HG03139 (cell line): ENCODE measurements around the gene SRSF7.
"Not testable (repeated sequence)": the region's sequence is repeated elsewhere in the genome, so short reads cannot be mapped to it uniquely, and the experiment has no call there.

Experiments used
- ATAC-seq: cut with Tn5 transposase; IDR thresholded peaks from one replicate; pipeline ENCODE4 v1.9.1; 2021; ENCODE audit not compliant: unreplicated experiment

Gene SRSF7

DNA sequence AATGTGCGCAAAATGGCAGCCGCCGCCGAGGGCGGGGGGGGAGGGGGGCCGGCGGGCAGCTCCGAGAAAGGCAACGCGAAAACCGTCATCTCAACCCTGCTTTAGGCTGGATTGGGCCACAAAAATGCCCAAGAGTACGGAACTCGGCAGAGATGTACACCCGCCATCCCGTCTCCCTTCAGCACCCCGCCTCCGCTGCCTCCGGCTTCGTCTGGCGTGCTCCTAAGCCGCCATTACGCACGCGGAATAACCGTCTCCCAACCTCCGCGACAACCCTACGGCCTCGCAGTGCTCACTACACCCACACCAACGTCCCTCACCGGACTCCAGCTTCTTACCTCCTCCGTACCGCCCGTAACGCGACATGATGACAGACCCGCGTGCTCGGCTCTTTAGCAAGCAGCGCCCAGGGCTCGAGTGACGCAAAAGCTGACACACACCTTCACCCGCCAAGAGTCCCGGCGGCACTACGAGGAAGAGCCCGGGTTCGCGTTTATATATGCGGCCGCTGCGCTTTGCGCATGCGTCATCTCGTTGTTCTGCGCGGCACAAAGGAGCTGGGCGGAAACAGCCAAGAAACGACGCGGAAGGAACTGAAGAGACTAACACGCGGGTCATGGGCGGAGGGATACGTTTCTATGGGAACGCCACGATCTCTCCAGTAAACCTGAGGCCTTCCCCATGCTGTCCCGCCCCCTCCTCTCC lies at the start of gene SRSF7:
Gene SRSF7 (minus strand): TSS at position 471 of the 705 bp plus-strand sequence. CDS start 105 bp downstream, at position 366.
- ATAC-seq: peak; percentile 72

DNA sequence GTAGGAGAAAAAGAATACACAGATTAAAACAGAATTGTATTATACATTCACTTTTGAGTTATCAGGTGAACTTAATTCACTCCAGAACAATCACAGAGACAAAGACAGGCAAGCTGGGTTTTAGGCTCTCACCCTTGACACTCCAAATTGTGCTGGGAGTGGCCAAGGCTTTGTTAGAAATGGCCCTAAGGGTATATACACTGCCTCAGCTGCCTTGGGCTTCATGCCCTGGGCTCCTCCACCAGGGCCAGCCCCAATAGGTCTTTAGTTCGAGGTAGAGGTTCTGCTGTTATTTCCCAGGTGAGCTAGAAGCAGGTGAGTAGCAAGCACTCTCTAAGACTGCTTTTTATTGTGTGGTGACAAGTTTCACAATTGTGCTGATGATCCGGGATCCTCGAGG lies 46.8 kb upstream of the SRSF7 start:
- no peak for ATAC-seq

DNA sequence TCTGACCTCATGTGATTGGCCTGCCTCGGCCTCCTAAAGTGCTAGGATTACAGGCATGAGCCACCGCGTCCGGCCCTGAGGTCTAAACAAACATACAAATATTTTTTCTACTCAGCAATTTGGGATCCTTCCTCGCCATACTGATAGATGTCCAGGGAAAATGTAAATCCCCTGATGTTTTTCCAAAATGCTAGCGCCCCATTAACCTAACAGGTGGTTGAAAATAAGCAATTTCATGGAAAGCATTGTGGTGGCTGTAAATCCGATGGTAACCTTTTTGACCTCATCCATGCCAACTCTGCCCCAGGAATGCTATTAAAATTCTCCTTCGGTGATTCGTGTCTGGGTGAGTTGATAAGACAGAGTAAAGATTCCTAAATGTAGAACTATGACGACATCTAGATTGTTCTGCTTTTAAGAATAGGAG lies 46.1 kb upstream of the SRSF7 start:
- no peak for ATAC-seq

DNA sequence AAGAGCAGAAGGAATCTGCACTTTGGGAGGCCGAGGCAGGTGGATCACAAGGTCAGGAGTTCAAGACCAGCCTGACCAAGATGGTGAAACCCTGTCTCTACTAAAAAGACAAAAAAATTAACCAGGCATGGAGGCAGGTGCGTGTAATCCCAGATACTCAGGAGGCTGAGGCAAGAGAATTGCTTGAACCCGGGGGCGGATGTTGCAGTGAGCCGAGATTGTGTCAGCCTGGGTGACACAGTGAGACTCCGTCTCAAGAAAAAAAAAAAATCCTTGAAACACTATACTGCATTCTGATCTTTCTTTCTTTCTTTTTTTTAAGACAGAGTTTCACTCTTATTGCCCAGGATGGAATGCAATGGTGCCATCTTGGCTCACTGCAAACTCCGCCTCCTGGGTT lies 43.9 kb upstream of the SRSF7 start:
- not testable (repeated sequence) for ATAC-seq

DNA sequence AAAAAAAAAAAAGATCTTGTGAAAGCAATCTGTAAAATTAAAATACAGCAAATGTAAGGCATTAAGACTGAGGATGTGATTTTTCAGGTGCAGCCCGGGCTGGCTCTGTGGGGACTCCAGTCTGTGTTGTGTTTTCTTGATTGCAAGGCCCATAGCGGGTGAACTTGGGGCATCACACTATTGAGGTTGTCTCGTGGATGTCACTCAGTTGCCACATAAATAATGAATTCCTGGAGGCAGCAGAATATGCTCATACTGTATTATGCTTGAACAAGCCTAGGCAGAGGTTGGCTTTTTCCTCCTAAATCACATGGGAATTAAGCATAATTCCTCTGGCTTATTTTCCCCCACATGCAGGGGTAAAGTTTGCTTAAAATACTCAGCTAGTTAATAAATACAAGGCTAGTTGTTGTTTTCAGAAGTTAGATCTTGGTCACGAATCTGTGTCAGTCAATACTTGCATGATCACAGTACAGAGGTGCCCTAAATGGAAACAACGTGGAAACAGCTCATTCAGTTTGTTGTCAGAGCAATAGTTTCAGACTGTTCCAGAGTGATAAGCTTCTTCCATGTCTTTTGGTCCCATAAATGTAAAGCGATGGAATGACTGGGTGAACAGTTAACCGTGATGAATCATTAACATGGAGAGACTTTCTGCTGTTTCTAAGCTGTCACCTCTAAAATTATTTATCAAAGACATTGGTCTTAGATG lies 43.2 kb upstream of the SRSF7 start:
- ATAC-seq: no peak

DNA sequence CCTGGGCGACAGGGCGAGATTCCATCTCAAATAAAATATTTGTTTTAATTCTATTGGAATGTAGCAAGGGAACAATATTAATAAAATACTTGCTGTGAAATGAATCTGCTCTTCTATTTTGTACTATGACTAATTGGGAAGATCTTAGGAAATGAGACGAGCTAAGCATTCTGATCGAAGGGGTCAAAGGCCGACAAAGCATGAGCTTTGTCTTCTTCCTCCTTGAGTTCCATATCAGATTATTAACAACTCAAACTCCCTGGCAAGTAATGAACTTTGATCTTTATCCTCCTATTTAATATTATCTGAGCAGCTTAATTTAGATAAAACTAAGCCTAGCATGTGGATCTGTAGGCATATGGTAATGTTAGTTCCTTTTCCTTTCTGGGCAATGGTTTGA lies 42.4 kb upstream of the SRSF7 start:
- ATAC-seq: no peak

DNA sequence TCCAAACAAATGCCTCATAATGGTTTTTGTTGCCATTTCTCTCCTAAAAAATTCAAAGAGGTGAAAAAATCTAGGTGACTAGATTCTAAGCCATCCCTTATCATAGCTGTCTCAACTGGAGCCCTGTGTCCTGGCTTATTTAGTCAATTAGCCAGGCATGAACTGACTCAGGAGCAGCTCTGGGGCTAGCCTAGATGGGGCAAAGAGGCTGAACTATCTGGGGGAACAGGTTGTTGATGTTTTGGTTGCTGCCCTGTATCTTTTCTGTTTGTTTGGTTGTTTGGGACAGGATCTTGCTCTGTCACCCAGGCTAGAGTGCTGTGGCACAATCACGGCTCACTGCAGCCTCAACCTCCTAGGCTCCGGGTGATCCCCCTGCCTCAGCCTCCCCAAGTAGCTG lies 41.6 kb upstream of the SRSF7 start:
- no peak for ATAC-seq

DNA sequence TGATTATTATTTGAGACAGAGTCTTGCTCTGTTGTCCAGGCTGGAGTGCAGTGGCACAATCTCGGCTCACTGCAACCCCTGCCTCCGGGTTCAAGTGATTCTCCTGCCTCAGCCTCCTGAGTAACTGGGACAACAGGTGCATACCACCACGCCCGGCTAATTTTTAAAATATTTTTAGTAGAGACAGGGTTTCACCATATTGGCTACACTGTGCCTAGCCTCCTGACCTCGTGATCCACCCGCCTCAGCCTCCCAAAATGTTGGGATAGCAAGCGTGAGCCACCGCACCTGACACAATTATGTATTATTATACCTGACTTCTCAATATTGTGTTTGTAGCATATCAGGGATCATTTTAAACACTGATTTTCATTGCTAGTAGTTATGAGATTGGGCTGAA lies 41.2 kb upstream of the SRSF7 start:
- not testable (repeated sequence) for ATAC-seq

DNA sequence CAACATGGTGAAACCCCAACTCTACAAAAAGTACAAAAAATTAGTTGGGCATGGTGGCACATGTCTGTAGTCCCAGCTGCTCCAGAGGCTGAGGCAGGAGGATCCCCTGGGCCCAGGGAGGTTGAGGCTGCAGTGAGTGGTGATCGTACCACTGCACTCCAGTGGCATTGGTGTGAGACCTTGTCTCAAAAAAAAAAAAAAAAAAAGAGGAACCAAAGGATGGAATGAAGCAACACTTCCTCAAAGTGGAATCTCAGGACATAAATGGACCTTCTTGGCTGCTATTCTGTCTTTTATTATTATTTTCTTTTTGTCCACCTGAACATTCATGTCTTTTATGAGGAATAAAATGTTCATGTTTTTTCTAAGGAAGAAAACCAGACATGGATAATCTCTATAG lies 40.6 kb upstream of the SRSF7 start:
- ATAC-seq: no peak

DNA sequence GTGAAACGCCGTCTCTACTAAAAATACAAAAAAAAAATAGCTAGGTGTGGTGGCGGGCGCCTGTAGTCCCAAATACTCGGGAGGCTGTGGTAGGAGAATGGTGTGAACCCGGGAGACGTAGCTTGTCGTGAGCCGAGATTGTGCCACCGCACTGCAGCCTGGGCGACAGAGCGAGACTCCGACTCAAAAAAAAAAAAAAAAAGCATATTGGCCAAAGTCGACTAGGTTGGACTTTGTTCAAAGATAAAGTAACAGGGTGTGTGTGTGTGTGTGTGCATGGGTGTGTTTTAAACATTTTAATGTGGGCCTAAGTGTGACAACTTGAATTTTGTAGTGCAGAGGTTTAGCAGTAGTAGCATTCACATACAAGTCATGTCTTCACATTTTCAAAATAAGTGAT lies 38.5 kb upstream of the SRSF7 start:
- no peak for ATAC-seq

DNA sequence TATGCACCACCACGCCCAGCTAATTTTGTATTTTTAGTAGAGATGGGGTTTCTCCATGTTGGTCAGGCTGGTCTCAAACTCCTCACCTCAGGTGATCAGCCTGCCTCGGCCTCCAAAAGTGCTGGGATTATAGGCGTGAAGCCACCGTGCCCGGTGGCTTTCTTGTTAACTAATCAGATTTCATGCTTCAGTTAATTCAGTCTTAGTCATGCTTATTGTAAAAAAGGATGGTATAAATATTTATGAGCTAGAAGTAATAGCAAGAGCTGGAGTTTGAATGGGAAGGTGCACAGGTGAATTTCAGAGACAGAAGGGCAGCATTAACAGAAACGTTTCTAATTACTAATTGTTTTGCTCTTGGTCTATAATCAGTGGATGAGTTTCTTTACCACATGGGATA lies 37.1 kb upstream of the SRSF7 start:
- no peak for ATAC-seq

DNA sequence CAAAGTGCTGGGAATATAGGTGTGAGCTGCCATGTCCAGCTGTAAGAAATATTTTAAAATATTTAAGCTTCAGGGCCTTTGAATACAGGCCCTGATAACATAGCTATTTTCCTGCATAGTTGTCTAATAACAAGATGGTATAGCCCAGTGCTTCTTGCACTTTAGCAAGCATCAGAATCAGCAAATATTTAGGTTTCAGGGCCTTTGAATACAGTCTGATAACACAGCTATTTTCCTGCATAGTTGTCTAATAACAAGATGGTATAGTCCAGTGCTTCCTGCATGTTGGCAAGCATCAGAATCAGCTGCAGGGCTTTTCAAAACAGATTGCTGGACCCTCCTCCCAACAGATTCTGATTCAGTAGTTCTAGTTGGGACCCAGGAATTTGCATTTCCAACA lies 32.4 kb upstream of the SRSF7 start:
- ATAC-seq: no peak

DNA sequence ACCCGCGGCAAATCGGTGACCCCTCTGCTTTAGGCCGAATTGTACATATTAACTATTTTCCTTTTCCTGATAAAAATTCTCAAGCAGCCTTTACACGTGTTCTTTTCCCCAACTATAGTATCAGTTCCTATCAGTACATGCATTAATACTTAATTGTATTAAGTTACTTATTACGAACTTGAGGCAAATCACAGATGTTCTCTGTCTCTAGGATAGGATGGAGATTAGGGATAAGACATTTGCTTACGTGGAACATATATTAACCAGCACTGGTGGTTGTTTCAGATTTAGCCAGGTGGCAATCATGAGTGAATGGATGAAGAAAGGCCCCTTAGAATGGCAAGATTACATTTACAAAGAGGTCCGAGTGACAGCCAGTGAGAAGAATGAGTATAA lies 27.5 kb upstream of the SRSF7 start:
- ATAC-seq: no peak

DNA sequence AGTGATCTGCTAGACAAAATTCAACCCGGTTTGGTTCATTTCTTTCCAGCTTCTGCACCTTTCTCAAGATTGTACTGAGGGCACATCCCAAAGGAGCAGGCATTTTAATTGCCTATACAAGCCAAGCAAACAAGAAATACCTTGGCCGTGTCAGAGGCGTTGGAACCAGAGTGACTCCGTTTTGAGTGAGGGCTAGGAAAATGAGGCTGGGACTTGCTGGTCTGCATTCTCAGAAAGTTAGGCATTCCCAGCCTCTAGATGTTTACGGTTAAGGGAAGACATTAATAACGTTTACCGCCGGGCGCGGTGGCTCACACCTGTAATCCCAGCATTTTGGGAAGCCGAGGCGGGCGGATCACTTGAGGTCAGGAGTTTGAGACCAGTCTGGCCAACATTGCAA lies 25.4 kb upstream of the SRSF7 start:
- no peak for ATAC-seq

DNA sequence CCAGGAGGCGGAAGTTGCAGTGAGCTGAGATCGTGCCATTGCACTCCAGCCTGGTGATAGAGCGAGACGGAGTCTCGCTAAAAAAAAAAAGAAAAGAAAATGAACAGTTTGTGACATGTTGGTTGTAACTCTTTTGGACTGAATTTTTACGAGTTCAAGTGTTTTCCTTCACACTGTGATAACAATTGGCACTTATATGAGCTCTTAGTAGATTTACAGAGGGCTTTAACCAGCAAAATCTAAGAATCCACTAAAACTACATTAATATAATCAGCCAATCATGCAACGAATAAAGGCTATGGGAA lies 24.7 kb upstream of the SRSF7 start:
- ATAC-seq: no peak

DNA sequence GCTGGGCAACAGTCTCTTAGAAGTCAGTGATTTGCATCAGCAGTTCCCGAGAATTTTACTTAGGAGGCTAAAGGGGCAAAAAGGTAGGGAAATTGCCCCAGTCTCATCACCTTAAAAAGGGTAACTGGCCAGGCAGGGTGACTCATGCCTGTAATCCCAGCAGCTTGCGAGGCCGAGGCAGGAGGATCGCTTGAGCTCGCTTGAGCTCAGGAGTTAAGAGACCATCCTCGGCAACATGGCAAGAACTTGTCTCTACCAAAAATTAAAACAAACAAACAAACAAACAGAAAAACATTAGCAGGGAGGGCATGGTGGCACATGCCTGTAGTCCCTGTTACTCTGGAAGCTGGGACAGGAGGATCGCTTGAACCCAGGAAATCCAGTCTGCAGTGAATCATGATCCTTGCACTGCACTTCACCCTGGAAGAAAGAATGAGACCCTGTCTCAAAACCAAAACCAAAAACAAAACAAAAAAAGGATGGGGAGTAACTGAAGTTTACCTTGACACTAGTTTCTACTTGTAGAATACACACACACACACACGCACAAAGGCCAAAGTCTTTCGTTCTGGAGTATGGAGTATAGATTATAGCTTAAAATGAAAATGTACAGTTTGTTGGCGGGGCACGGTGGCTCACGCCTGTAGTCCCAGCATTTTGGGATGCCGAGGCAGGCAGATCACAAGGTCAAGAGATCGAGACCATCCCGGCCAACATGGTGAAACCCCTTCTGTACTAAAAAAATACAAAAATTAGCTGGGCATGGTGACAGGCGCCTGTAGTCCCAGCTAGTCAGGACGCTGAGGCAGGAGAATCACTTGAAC lies 24.1 kb upstream of the SRSF7 start:
- ATAC-seq: no peak

DNA sequence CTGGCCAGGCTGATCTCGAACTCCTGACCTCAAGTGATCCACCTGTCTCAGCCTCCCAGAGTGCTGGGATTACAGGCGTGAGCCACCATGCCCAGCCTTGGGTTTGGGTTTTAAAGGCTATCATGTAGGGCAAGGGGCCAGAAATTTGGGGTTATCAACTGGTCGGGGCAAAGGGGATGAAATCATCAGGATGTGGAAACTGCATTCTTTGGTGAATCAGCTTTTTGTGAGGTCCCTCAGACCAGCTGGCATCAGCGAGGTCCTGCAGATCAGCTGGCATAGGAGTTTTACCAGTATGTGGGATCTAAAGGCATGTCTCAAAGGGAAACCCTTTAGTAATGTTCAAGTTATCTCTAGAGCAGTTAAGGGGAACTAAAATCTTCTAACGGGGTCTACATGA lies 20.5 kb upstream of the SRSF7 start:
- no peak for ATAC-seq

DNA sequence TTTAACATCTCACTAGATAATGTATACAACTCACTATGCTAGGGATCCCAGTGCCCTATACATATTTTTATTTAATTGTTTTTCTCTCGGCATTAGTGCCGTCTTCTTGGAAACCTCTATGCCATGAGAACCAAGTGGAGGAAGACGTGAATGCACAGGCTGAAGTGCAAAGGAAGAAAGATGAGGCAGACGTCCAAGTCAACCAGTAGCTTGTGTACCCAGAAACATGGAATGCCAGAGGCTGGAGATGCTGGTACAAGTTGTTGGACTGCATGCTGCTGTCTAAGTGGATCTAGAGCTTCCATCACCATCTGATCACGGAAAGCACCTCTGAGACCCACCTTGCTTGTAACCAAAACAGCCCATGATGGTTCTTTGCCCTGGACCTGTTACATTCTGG lies 14.4 kb upstream of the SRSF7 start:
- no peak for ATAC-seq

DNA sequence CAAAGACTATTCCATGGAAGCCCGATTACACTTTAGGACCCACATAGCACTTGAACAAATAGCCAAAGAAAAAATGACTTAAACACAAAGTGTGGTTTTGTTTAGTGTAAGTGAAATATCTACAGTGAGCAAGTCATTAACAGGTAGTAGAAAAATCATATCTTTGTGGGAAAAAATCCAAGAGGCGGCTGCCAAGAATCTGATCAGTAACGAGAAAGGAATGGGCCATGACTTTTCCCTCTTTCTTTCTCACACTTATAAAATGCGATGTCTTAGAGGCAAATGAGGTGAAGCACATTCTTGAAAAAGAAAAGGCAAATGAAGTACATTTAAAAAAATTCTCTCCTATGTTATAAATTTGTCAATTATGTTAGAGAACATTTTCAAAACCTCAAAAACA lies 14.0 kb upstream of the SRSF7 start:
- no peak for ATAC-seq

DNA sequence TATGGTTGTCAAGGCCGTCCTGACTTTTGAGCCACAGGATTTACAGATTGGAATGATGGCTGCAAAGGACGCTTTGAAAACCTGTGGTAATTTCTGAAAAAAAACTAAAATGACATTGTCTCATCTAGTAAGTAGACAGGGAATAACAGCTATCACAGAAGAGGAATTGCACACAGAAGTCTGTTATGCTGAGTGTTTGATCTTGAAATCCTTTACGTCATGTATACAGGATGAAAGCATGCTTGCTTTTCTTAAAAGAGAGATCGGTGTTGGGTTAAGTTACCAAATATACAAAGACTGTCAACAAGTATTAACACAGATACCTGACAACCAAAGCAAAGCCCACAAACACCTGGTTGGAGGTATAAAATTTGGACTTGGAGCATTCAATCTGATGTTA lies 12.6 kb upstream of the SRSF7 start:
- ATAC-seq: no peak

DNA sequence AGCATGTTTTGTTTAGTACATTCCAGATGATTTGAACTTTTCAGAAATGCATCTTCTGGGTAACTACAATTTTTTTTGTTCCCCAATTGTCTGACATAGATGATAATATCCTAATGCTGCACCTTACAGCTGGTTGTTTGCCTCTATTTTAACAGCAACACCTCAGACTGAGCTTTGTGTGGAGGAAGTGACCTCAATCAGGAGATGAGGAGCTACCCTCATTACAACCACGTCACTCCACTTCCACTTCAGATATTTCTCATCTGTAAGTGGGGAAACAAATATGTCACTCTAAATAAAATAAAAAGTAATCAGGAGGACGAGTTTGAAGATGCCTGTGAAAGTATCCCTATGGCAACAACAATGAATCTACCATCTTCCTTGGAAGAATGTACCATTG lies 12.1 kb upstream of the SRSF7 start:
- no peak for ATAC-seq

DNA sequence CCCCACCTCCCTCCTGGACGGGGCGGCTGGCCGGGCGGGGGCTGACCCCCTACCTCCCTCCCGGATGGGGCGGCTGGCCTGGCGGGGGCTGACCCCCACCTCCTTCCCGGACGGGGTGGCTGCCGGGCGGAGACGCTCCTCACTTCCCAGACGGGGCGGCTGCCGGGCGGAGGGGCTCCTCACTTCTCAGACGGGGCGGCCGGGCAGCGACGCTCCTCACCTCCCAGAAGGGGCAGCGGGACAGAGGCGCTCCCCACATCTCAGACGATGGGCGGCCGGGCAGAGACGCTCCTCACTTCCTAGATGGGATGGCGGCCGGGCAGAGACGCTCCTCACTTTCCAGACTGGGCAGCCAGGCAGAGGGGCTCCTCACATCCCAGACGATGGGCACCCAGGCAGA lies 4.7 kb upstream of the SRSF7 start:
- not testable (repeated sequence) for ATAC-seq
